ENCODE measurements around the gene LAT.
"Not testable (repeated sequence)": the region's sequence is repeated elsewhere in the genome, so short reads cannot be mapped to it uniquely, and the experiment has no call there.

LAT gene

DNA sequence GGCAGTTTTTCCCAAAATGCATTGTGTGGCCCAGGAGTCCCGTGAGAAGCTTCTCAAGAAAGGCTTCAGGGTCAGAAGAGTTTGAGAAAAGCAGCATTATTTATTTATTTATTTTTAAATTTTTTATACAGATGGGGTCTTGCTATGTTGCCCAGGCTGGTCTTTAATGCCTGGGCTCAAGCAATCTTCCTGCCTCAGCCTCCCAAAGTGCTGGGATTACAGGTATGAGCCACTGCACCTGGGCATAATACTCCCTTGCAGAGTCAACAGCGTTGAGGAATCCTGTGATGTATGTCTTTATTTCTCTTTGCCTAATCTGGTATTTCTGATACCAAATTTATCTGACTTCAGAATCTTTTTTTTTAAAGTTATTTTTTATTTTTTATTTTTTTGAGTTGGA lies 15.2 kb downstream of the LAT start:
- Histone ChIP-seq H3K4me3 (ENCODE audit: low read length) (no peak overlapping the region), H3K27me3 (ENCODE audit: insufficient read depth, low read length) (peaks cover 3% of the 10 kb centered on the region), H3K4me1 (ENCODE audit: insufficient read depth, low read length) (no peaks in the 10 kb centered on the region), H3K36me3 (ENCODE audit: insufficient read depth, low read length) (no peaks in the 10 kb centered on the region), H2AFZ (ENCODE audit: low read depth, low read length) (no peak overlapping the region), H3K9me3 (ENCODE audit: low read length) (no peaks in the 10 kb centered on the region)

- H3K4me1 ChIP-seq (ENCODE audit: insufficient read depth, low read length); H3K4me3 ChIP-seq (ENCODE audit: low read length); H2AFZ ChIP-seq (ENCODE audit: low read depth, low read length); H3K36me3 ChIP-seq (ENCODE audit: insufficient read depth, low read length); H3K9me3 ChIP-seq (ENCODE audit: low read length); H3K27me3 ChIP-seq (ENCODE audit: insufficient read depth, low read length): not testable (repeated sequence)
Observed at GRCh38 chr16:29004496-29005139, 19.8 kb downstream of the LAT start.

GRCh38 chr16:29007730-29008593 lies 23.1 kb downstream of the LAT start:
- H3K9me3 ChIP-seq (ENCODE audit: low read length): no peaks in the 10 kb centered on the region
- H3K36me3 ChIP-seq (ENCODE audit: insufficient read depth, low read length): no peaks in the 10 kb centered on the region
- H3K4me1 ChIP-seq (ENCODE audit: insufficient read depth, low read length): no peaks in the 10 kb centered on the region
- H2AFZ ChIP-seq (ENCODE audit: low read depth, low read length): no peak overlapping the region
- no peak overlapping the region for H3K4me3 ChIP-seq (ENCODE audit: low read length)
- H3K27me3 ChIP-seq (ENCODE audit: insufficient read depth, low read length): peaks cover 3% of the 10 kb centered on the region

DNA sequence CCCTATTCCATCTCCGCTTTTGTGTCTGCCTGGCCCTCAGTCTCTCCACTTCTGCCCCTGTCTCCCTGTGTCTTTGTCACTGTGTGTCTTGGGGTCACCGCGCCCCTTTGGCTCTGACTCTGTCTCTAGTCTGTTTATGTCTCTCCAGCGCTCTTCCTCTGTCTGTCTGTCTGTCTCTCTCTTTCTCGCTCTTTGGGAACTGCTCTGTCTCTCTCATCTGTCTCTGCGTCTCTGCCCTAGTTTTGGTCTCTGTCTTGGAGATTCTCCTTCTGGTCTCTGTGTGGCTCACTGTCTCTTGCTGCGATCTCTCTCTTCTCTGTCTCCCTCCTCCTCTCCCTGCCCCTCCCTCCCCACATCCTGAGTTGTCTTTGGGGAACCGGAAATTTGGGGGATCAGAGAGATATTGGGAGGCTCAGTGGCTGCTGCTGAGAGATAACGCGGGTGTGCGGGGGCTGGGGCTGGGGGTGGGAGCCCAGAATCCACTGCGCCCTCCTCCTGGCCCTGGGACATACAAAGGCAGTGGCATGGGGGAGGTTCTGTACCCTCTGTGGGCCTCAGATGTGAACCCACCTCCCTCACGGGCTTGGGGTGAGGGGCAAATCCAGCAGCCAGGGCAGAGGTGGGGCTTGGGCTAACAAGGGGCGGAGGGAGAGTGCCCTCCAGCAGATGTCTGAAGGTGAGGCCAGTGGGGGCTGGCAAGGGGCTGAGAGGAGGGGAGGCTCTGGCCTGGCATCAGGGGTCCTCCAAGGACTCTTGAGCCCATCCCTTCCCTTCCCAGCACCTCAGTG lies 24.4 kb downstream of the LAT start:
- Histone ChIP-seq H2AFZ (ENCODE audit: low read depth, low read length) (no peak overlapping the region), H3K4me1 (ENCODE audit: insufficient read depth, low read length) (no peaks in the 10 kb centered on the region), H3K9me3 (ENCODE audit: low read length) (no peaks in the 10 kb centered on the region), H3K36me3 (ENCODE audit: insufficient read depth, low read length) (no peaks in the 10 kb centered on the region), H3K4me3 (ENCODE audit: low read length) (no peak overlapping the region), H3K27me3 (ENCODE audit: insufficient read depth, low read length) (peaks cover 3% of the 10 kb centered on the region)

DNA sequence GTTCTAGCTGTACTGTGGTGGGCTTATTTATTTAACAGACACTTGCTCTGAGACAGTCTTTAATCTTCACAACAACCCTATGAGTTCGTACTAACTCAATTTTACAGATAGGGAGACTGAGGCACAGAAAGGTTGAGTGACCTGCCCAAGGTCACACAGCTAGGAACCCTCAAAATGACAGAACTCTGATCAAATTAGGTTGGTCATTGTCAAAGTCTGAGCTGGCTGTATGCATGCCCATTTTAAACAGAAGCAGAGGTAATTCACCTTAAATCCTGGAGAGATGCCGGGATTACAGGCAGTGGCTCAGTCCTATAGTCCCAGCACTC lies 24.9 kb downstream of the LAT start:
- Histone ChIP-seq H3K4me3 (ENCODE audit: low read length) (no peak overlapping the region), H3K27me3 (ENCODE audit: insufficient read depth, low read length) (peaks cover 2% of the 10 kb centered on the region), H3K9me3 (ENCODE audit: low read length) (no peaks in the 10 kb centered on the region), H3K36me3 (ENCODE audit: insufficient read depth, low read length) (no peaks in the 10 kb centered on the region), H3K4me1 (ENCODE audit: insufficient read depth, low read length) (no peaks in the 10 kb centered on the region), H2AFZ (ENCODE audit: low read depth, low read length) (no peak overlapping the region)

DNA sequence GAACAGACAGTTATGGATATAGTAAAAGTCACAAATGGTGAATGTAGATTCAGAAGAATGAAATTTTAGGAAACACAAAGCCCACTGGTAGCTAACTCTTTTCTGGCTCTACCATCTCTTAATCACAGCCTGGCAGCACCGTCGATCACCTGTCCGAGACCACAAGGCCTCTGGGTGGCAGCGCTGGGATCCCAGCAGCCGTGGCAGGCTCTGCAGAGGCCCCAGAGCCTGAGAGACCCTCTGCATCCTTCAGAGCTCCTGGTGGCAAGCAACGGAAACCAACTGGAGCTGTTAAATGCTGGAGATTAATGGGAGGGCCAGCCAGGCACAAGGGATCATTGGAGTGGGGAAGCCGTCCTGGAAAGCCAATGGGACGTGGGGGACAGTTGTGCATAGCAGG lies 26.3 kb downstream of the LAT start:
- no peaks in the 10 kb centered on the region for H3K36me3 ChIP-seq (ENCODE audit: insufficient read depth, low read length)
- no peak overlapping the region for H2AFZ ChIP-seq (ENCODE audit: low read depth, low read length)
- no peak overlapping the region for H3K4me3 ChIP-seq (ENCODE audit: low read length)
- H3K9me3 ChIP-seq (ENCODE audit: low read length): no peaks in the 10 kb centered on the region
- H3K27me3 ChIP-seq (ENCODE audit: insufficient read depth, low read length): no peaks in the 10 kb centered on the region
- no peaks in the 10 kb centered on the region for H3K4me1 ChIP-seq (ENCODE audit: insufficient read depth, low read length)

GRCh38 chr16:29011851-29012250 lies 27.0 kb downstream of the LAT start:
- Histone ChIP-seq H3K4me1 (ENCODE audit: insufficient read depth, low read length) (no peaks in the 10 kb centered on the region), H3K4me3 (ENCODE audit: low read length) (no peak overlapping the region), H3K9me3 (ENCODE audit: low read length) (no peaks in the 10 kb centered on the region), H3K36me3 (ENCODE audit: insufficient read depth, low read length) (no peaks in the 10 kb centered on the region), H3K27me3 (ENCODE audit: insufficient read depth, low read length) (no peaks in the 10 kb centered on the region), H2AFZ (ENCODE audit: low read depth, low read length) (no peak overlapping the region)

DNA sequence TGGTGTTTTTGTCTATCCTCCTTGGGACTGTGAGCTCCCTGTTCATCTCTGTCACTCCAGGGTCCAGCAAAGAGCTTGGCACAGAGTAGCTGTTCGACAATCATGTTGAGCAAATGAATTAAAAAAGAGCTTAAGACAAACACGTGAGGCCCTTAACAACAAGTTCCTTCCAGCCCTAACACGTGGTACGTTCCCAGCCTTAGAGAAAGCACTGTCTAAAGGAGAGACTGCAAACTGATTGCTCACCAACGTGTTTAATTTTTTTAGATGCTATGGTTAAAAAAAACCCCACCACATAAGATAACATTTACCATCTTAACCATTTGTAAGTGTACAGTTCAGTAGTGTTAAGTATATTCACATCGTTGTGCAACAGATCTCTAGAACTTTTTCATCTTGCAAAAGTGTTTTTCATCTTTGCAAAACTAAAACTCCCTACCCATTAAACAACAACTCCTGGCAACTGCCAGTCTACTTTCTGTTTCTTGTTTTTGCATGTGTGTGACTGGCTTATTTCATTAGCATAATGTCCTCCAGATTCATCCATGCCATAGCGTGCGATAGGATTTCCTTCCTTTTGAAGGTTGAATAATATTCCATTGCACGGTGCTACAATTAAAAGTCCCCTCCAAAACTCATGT lies 28.2 kb downstream of the LAT start:
- no peak overlapping the region for H2AFZ ChIP-seq (ENCODE audit: low read depth, low read length)
- H3K9me3 ChIP-seq (ENCODE audit: low read length): no peaks in the 10 kb centered on the region
- no peak overlapping the region for H3K4me3 ChIP-seq (ENCODE audit: low read length)
- no peaks in the 10 kb centered on the region for H3K27me3 ChIP-seq (ENCODE audit: insufficient read depth, low read length)
- H3K4me1 ChIP-seq (ENCODE audit: insufficient read depth, low read length): no peaks in the 10 kb centered on the region
- no peaks in the 10 kb centered on the region for H3K36me3 ChIP-seq (ENCODE audit: insufficient read depth, low read length)

- Histone ChIP-seq H2AFZ (ENCODE audit: low read depth, low read length) (no peak overlapping the region), H3K9me3 (ENCODE audit: low read length) (no peaks in the 10 kb centered on the region)
Observed at GRCh38 chr16:29014561-29015069, 29.8 kb downstream of the LAT start.

GRCh38 chr16:29022196-29022595 lies 37.3 kb downstream of the LAT start:
- H3K27me3 ChIP-seq (ENCODE audit: insufficient read depth, low read length): peaks cover 4% of the 10 kb centered on the region
- no peaks in the 10 kb centered on the region for H3K9me3 ChIP-seq (ENCODE audit: low read length)
- no peaks in the 10 kb centered on the region for H3K4me1 ChIP-seq (ENCODE audit: insufficient read depth, low read length)
- H2AFZ ChIP-seq (ENCODE audit: low read depth, low read length): no peak overlapping the region
- H3K4me3 ChIP-seq (ENCODE audit: low read length): no peak overlapping the region
- H3K36me3 ChIP-seq (ENCODE audit: insufficient read depth, low read length): no peaks in the 10 kb centered on the region

More at GRCh38 chr16:29014561-29015069, 29.8 kb downstream of the LAT start:
- Histone ChIP-seq H3K36me3 (ENCODE audit: insufficient read depth, low read length) (no peaks in the 10 kb centered on the region), H3K4me3 (ENCODE audit: low read length) (no peak overlapping the region), H3K4me1 (ENCODE audit: insufficient read depth, low read length) (no peaks in the 10 kb centered on the region), H3K27me3 (ENCODE audit: insufficient read depth, low read length) (no peaks in the 10 kb centered on the region)

- Histone ChIP-seq H3K4me3 (ENCODE audit: low read length) (no peak overlapping the region), H3K4me1 (ENCODE audit: insufficient read depth, low read length) (no peaks in the 10 kb centered on the region), H3K36me3 (ENCODE audit: insufficient read depth, low read length) (no peaks in the 10 kb centered on the region), H3K9me3 (ENCODE audit: low read length) (no peaks in the 10 kb centered on the region), H2AFZ (ENCODE audit: low read depth, low read length) (no peak overlapping the region), H3K27me3 (ENCODE audit: insufficient read depth, low read length) (peaks cover 4% of the 10 kb centered on the region)
Observed at GRCh38 chr16:29023279-29024277, 38.7 kb downstream of the LAT start.

GRCh38 chr16:29024278-29024677 lies 39.4 kb downstream of the LAT start:
- peaks cover 4% of the 10 kb centered on the region for H3K27me3 ChIP-seq (ENCODE audit: insufficient read depth, low read length)
- no peak overlapping the region for H3K4me3 ChIP-seq (ENCODE audit: low read length)
- no peaks in the 10 kb centered on the region for H3K9me3 ChIP-seq (ENCODE audit: low read length)
- H3K4me1 ChIP-seq (ENCODE audit: insufficient read depth, low read length): no peaks in the 10 kb centered on the region
- no peaks in the 10 kb centered on the region for H3K36me3 ChIP-seq (ENCODE audit: insufficient read depth, low read length)
- H2AFZ ChIP-seq (ENCODE audit: low read depth, low read length): no peak overlapping the region
